Prostate gland (tissue), 2 donors: ENCODE results near the gene UNC13D. TPM values are rescaled to one million over a fixed set of nuclear protein-coding genes. Genes with fewer than 3 reads are reported as not detected.
"Not testable (repeated sequence)": the region's sequence is repeated elsewhere in the genome, so short reads cannot be mapped to it uniquely, and the experiment has no call there.

Experiments
- DNase-seq: peaks from one replicate; pipeline ENCODE4 v3.0.0-alpha.2; 2019; ENCODE audit warnings: low spot score
- H3K27ac ChIP-seq, 2 donors: fragments of 200-600 bp; sonication (generic); 2 replicates each; pipeline ENCODE4 v1.5.1; 2017 to 2019
- H3K27me3 ChIP-seq: fragments of 200-600 bp; sonication (generic); replicated peaks from 2 replicates; pipeline ENCODE4 v1.5.1; 2019; ENCODE audit not compliant: insufficient read depth
- H3K36me3 ChIP-seq, 2 donors: fragments of 200-600 bp; sonication (generic); 1 replicate in 1 of 2; 2 replicates in 1 of 2; pipeline versions ENCODE4 v1.5.1 to v1.8.1; 2017 to 2019
- H3K4me1 ChIP-seq: fragments of 200-600 bp; sonication (generic); replicated peaks from 2 replicates; pipeline ENCODE4 v1.5.1; 2019
- H3K4me3 ChIP-seq, 2 donors: fragments of 200-600 bp; sonication (generic); 2 replicates each; pipeline ENCODE4 v1.5.1; 2017 to 2019
- H3K9me3 ChIP-seq: fragments of 200-600 bp; sonication (generic); 2 replicates; pipeline ENCODE4 v1.5.1; 2017
- CTCF ChIP-seq, 4 experiments: fragments of 200-600 bp in 2 of 4; fragments of 450-650 bp in 2 of 4; sonication (generic) in 2 of 4; IDR thresholded peaks; 1 replicate in 3 of 4; 2 replicates in 1 of 4; pipeline ENCODE4 v1.5.1; 2016 to 2019; ENCODE audit warnings: antibody characterized with exemption in 4 of 4, mild to moderate bottlenecking in 2 of 4, moderate library complexity in 2 of 4
- POLR2A ChIP-seq: fragments of 450-650 bp; IDR thresholded peaks from one replicate; pipeline ENCODE4 v1.6.1; 2016; ENCODE audit warnings: antibody characterized with exemption, mild to moderate bottlenecking
- POLR2AphosphoS5 ChIP-seq: sonication (generic); formaldehyde crosslinking; IDR thresholded peaks from one replicate; pipeline ENCODE4 v1.6.1; 2017; ENCODE audit warnings: antibody characterized with exemption
- WGBS: methylation state at CpG from one replicate; pipeline ENCODE4 v1.1.5; 2018; 5-methylcytosine and 5-hydroxymethylcytosine counted together
- intact Hi-C: fragments of 100-400 bp; cut with DNase I; formaldehyde crosslinking; loops from one replicate; pipeline ENCODE4 v1.14.2; 2022
- total RNA-seq, 2 donors: library from RNA; depleted of rRNA; stranded (reverse); fragments of >200 nt; gene quantifications; one replicate each; pipeline ENCODE4 v1.1.0, GENCODE V29; 2016

The UNC13D gene
- total RNA-seq, 2 donors from 2014 or later, result 2.9 to 16.2 TPM

DNA sequence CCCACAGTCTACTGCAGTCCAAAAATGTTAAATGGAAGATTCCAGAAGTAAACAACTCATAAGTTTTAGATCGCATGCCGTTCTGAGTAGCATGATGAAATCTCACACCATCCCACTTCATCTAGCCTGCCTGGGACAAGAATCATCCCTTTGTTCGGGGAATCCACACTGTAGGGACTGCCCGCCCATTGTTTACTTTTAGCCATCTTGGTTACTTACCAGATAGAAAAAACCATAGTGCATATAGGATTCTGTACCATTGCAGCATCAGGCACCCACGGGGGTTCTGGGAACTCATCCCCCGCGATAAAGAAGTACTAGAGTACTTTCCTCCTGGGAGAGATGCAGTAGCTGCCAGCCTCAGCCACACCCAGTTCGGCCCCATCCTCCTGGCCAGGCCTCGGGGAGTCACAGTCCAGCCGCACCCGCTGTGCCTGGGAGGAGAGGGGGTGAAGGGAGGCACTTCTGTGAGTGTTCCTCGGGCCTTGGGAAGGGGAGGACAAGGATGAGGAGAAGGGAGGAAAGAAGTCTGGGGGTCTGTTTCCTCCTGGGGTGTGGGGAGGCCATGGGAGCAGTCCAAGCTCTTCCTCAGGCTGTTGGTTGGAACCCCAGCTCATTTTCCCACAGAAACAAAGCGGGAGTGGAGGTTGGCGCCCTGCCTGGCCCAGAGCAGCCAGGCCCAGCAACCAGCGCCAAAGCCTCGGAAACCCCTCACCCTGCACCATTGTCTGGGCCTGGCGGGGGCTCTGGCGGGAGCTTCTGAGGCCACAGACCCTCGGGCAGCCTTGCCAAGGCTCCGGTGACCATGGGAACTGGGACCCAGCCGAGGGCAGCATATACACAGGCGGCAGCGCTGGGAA, 25.3 kb upstream of the UNC13D start:
- no peak for TF ChIP-seq CTCF (IDR thresholded peaks at IDR 0.05)
- TF ChIP-seq POLR2AphosphoS5, result peak; percentile 2
- peak overlapping the region; percentile 57 to 74 for H3K27ac ChIP-seq
- no peaks in the 10 kb centered on the region for H3K36me3 ChIP-seq
- H3K27me3 ChIP-seq, result no peaks in the 10 kb centered on the region
- H3K4me1 ChIP-seq, result peaks cover 9% of the 10 kb centered on the region
- 27% methylated on average over 23 of the region's 23 CpGs for WGBS
- no peak overlapping the region for H3K4me3 ChIP-seq
- no peaks in the 10 kb centered on the region for H3K9me3 ChIP-seq
- intact Hi-C loops, result no loop called here
- no peak for DNase-seq

DNA sequence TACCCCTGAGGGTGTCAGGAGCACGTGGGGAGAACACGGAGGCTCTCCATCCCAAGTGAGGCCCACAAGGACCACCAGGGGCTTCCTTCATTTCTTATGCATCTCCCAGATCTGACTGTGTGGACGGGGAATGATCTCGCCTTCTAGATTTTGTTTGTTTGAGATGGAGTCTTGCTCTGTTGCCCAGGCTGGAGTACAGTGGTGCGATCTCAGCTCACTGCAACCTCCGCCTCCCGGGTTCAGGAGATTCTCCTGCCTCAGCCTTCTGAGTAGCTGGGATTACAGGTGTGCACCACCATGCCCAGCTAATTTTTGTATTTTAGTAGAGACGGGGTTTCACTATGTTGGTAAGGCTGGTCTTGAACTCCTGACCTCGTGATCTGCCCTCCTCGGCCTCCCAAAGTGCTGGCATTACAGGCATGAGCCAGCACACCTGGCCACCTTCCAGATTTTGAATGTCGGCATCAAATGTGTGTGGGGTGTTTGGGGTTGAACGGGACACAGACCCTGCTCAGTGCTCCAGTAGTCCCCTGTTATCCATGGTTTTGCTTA, 24.6 kb upstream of the UNC13D start:
- H3K4me3 ChIP-seq, H3K9me3 ChIP-seq, H3K4me1 ChIP-seq, H3K27me3 ChIP-seq, H3K36me3 ChIP-seq, intact Hi-C loops, DNase-seq: not testable (repeated sequence)
- WGBS, result 68% methylated on average over 12 of the region's 12 CpGs
- H3K27ac ChIP-seq, result peak overlapping the region; percentile 57 to 74

DNA sequence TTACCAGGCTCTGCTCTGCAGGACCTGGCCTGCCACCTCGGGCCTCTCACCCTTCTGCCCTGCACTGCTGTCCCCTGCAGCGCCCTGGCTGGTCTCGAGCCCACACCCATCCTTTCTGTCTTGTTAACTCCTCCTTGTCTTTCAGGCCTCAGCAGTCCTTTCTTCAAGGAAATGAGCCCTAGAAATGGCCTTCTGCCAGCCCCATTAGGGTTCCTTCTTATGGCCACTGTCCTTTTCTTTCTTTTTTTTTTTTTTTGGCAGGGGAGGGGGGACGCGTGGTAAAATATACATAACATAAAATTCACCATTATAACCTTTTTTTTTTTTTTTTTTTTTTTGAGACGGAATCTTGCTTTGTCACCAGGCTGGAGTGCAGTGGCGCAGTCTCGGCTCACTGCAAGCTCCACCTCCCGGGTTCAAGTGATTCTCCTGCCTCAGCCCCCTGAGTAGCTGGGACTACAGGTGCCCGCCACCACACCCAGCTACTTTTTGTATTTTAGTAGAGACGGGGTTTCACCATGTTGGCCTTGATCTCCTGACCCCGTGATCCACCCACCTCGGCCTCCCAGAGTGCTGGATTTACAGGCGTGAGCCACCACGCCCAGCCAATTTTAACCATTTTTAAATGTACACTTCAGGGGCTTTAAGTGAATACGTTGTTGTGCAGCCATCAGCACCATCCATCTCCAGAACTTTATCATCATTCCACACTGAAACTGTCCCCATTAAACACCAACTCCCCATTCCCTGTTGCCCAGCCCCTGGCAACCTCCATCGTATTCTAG, 21.4 kb upstream of the UNC13D start:
- H3K9me3 ChIP-seq, H3K4me1 ChIP-seq, H3K27me3 ChIP-seq, DNase-seq, H3K36me3 ChIP-seq, H3K27ac ChIP-seq, H3K4me3 ChIP-seq, intact Hi-C loops: not testable (repeated sequence)
- WGBS, result 81% methylated on average over 17 of the region's 17 CpGs

GRCh38 chr17:75864887-75865286, 20.7 kb upstream of the UNC13D start:
- intact Hi-C loops, H3K4me3 ChIP-seq, H3K36me3 ChIP-seq, H3K27me3 ChIP-seq, H3K4me1 ChIP-seq, DNase-seq, H3K9me3 ChIP-seq: not testable (repeated sequence)
- WGBS, result 68% methylated on average over 4 of the region's 4 CpGs
- H3K27ac ChIP-seq, result peak overlapping the region in 1 of 2 donors; percentile 27

DNA sequence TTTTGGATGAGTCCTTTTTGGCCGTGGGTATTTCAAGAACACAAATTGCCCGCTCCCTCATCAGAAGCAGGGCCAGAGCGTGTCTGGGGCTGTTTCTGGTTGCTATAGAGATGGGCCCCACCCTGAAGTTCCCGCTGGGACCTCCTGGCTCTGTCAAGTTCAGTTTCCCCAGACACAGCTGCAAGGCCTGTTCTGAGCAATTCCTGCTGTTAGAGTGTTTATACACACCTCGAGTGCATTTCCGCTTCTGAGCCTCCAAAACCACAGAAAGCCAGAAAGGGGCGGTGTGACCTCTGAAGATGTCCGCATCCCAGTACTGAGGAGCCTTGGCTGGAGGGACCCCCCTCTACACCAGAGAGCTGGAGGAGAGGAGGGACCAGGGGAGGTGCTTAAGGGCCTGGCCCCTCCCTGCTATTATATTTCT, 20.3 kb upstream of the UNC13D start:
- Histone ChIP-seq H3K4me1 (no peaks in the 10 kb centered on the region), H3K36me3 (no peaks in the 10 kb centered on the region), H3K27me3 (no peaks in the 10 kb centered on the region), H3K27ac (peak overlapping the region in 1 of 2 donors; percentile 27), H3K9me3 (no peaks in the 10 kb centered on the region), H3K4me3 (no peak overlapping the region)
- DNase-seq, result no peak
- intact Hi-C loops, result no loop called here
- WGBS, result 14% methylated on average over 8 of the region's 8 CpGs
- peak; percentile 32 for TF ChIP-seq POLR2AphosphoS5
- no peak for TF ChIP-seq CTCF (IDR thresholded peaks at IDR 0.05)
- no peak for TF ChIP-seq POLR2A

DNA sequence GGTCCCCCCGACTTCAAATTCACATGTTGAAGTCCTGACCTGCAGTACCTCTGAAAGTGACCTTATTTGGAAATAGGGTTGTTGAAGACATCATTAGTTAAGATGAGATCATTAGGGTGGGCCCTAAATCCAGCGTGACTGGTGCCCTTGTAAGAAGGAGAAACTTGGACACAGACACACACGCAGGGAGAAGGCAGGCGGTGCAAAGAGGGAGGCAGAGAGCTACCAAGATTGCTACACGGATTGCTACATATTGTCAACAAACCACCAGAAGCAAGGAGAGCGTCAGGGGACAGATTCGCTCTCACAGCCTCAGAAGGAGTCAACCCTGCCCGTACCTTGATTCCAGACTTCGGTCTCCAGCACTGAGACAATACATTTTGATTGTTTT, 17.7 kb upstream of the UNC13D start:
- 79% methylated on average over 9 of the region's 9 CpGs for WGBS

GRCh38 chr17:75859358-75859757, 15.2 kb upstream of the UNC13D start:
- 90% methylated on average over 10 of the region's 10 CpGs for WGBS
- H3K27me3 ChIP-seq, H3K4me3 ChIP-seq, H3K36me3 ChIP-seq, H3K9me3 ChIP-seq, intact Hi-C loops, H3K4me1 ChIP-seq, DNase-seq: not testable (repeated sequence)
- peak overlapping the region in 1 of 2 donors; percentile 20 for H3K27ac ChIP-seq

More for the DNA sequence above, 17.7 kb upstream of the UNC13D start:
- Histone ChIP-seq H3K27me3 (no peaks in the 10 kb centered on the region), H3K4me1 (no peaks in the 10 kb centered on the region), H3K4me3 (no peak overlapping the region), H3K9me3 (no peaks in the 10 kb centered on the region), H3K27ac (no peak overlapping the region), H3K36me3 (no peaks in the 10 kb centered on the region)
- no peak for TF ChIP-seq CTCF (IDR thresholded peaks at IDR 0.05)
- no peak for TF ChIP-seq POLR2A
- TF ChIP-seq POLR2AphosphoS5, result no peak
- intact Hi-C loops, result no loop called here
- DNase-seq, result no peak
